Thoracic aorta (tissue), 2 donors: Measurements from ENCODE around the gene RPL15. TPM values are rescaled to one million over a fixed set of nuclear protein-coding genes. Genes with fewer than 3 reads are reported as not detected.
"Not testable (repeated sequence)": the region's sequence is repeated elsewhere in the genome, so short reads cannot be mapped to it uniquely, and the experiment has no call there.

Experiments used
- ATAC-seq: fragments of 150-250 bp; one replicate; pipeline ENCODE4 v1.8.0; 2017; ENCODE audit warnings: low read depth; ENCODE audit not compliant: insufficient number of reproducible peaks, low FRiP score
- DNase-seq: peaks from one replicate; pipeline ENCODE4 v3.0.0-alpha.2; 2020; ENCODE audit warnings: low spot score
- H3K27ac ChIP-seq, 2 donors: fragments of 200-600 bp; sonication (generic); 1 replicate in 1 of 2; 2 replicates in 1 of 2; pipeline ENCODE4 v1.5.1; 2016; ENCODE audit warnings: mild to moderate bottlenecking in 2 of 2, moderate library complexity in 2 of 2
- H3K27me3 ChIP-seq: fragments of 200-600 bp; sonication (generic); replicated peaks from 2 replicates; pipeline ENCODE4 v1.6.0; 2016; ENCODE audit warnings: mild to moderate bottlenecking; ENCODE audit not compliant: insufficient read depth
- H3K36me3 ChIP-seq: fragments of 200-600 bp; sonication (generic); one replicate; pipeline ENCODE4 v1.5.1; 2016
- H3K4me1 ChIP-seq, 2 donors: fragments of 200-600 bp; sonication (generic); 1 replicate in 1 of 2; 2 replicates in 1 of 2; pipeline versions ENCODE4 v1.5.1 to v1.6.0; 2016; ENCODE audit warnings: low read depth in 2 of 2, mild to moderate bottlenecking in 1 of 2; ENCODE audit not compliant: control insufficient read depth in 1 of 2
- H3K4me3 ChIP-seq: fragments of 200-600 bp; sonication (generic); 2 replicates; pipeline ENCODE4 v1.5.1; 2016; ENCODE audit warnings: mild to moderate bottlenecking
- H3K9me3 ChIP-seq: fragments of 200-600 bp; sonication (generic); 2 replicates; pipeline ENCODE4 v1.5.1; 2016
- total RNA-seq, 2 donors: library from RNA; depleted of rRNA; stranded (reverse); fragments of >200 nt; gene quantifications; one replicate each; pipeline versions ENCODE4 v1.1.0 to v1.2.3, GENCODE V29; 2016
- TF ChIP-seq, protein P1 (sequence below): fragments of 200-600 bp; sonication (generic); IDR thresholded peaks from one replicate; pipeline ENCODE4 v1.5.1; 2019; ENCODE audit warnings: antibody characterized with exemption

Gene RPL15
- total RNA-seq, 2 donors from 2014 or later: 1,178 to 1,268 TPM

DNA sequence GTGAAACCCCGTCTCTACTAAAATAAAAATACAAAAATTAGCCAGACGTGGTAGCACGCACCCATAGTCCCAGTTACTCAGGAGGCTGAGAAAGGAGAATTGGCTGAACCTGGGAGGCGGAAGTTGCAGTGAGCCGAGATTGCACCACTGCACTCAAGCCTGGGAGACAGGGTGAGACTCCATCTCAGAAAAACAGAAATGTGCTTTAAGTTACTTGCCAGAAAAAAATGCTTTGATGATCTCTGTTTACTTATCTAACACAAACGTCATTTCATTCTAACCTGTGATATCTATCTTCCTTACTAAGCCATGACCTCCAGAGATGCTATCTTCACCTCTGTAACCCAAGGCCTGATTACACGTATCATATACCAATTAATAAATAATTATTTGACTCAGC, 7.6 kb upstream of the RPL15 start:
- Histone ChIP-seq H3K9me3 (no peaks in the 10 kb centered on the region), H3K4me1 (peaks cover 0 to 9% of the 10 kb centered on the region in 2 donors), H3K27ac (no peak overlapping the region), H3K4me3 (no peak overlapping the region), H3K36me3 (peaks cover 7% of the 10 kb centered on the region), H3K27me3 (no peaks in the 10 kb centered on the region)
- TF ChIP-seq, protein P1, sequence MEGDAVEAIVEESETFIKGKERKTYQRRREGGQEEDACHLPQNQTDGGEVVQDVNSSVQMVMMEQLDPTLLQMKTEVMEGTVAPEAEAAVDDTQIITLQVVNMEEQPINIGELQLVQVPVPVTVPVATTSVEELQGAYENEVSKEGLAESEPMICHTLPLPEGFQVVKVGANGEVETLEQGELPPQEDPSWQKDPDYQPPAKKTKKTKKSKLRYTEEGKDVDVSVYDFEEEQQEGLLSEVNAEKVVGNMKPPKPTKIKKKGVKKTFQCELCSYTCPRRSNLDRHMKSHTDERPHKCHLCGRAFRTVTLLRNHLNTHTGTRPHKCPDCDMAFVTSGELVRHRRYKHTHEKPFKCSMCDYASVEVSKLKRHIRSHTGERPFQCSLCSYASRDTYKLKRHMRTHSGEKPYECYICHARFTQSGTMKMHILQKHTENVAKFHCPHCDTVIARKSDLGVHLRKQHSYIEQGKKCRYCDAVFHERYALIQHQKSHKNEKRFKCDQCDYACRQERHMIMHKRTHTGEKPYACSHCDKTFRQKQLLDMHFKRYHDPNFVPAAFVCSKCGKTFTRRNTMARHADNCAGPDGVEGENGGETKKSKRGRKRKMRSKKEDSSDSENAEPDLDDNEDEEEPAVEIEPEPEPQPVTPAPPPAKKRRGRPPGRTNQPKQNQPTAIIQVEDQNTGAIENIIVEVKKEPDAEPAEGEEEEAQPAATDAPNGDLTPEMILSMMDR: no peak
- ATAC-seq (no peak), DNase-seq (no peak)

DNA sequence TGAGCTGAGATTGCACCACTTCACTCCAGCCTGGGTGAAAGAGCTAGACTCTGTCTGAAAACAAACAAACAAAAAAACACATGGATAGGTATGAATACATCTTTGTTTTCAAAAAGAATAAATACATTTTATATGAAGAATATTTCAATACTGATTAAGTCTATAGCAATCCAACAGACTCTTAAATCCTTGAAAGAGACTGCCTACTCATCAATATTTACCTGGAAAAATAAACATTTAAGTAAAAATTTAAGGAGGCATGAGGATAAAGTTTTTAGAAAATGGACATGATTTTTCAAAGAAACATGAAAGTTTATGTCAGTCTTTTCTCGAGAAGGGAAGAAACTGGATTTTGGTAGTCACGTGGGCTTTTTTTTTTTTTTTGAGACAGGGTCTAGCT, 5.5 kb upstream of the RPL15 start:
- DNase-seq (no peak), ATAC-seq (no peak)
- no peak overlapping the region for H3K4me3 ChIP-seq
- no peak overlapping the region for H3K27ac ChIP-seq
- H3K4me1 ChIP-seq: peaks cover 14 to 24% of the 10 kb centered on the region in 2 donors
- no peaks in the 10 kb centered on the region for H3K9me3 ChIP-seq
- H3K36me3 ChIP-seq: peaks cover 7% of the 10 kb centered on the region
- TF ChIP-seq, protein P1: no peak
- H3K27me3 ChIP-seq: no peaks in the 10 kb centered on the region

DNA sequence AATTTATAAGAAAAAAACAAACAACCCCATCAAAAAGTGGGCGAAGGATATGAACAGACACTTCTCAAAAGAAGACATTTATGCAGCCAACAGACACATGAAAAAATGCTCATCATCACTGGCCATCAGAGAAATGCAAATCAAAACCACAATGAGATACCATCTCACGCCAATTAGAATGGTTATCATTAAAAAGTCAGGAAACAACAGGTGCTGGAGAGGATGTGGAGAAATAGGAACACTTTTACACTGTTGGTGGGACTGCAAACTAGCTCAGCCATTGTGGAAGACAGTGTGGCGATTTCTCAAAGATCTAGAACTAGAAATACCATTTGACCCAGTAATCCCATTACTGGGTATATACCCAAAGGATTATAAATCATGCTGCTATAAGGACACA, 4.6 kb upstream of the RPL15 start:
- H3K4me3 ChIP-seq, H3K27me3 ChIP-seq, ATAC-seq, H3K27ac ChIP-seq, H3K36me3 ChIP-seq, H3K9me3 ChIP-seq, DNase-seq: not testable (repeated sequence)
- H3K4me1 ChIP-seq: peaks cover 14 to 24% of the 10 kb centered on the region in 2 donors

DNA sequence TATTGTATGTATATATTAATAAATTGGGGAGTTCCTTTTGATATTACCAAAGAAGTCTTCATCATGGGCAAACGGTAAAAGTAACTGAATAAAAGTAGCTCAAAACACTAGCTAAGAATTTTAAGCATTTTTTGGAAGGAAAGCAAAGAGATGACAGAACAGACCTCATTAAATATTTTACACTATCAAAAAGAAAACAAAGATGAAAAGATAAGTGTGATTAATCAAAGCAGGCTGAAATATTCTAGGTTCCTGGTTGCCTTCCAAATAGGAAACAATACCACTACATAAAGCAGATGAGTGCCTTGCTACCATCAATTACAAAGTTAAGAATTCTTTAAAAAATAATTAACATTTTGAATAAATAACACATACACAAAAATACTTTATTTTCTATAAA, 3.8 kb upstream of the RPL15 start:
- DNase-seq (no peak), ATAC-seq (no peak)
- no peak overlapping the region for H3K27ac ChIP-seq
- TF ChIP-seq, protein P1: no peak
- H3K4me1 ChIP-seq: peaks cover 14 to 30% of the 10 kb centered on the region in 2 donors
- H3K27me3 ChIP-seq: no peaks in the 10 kb centered on the region
- H3K4me3 ChIP-seq: no peak overlapping the region
- no peaks in the 10 kb centered on the region for H3K9me3 ChIP-seq
- no peaks in the 10 kb centered on the region for H3K36me3 ChIP-seq

DNA sequence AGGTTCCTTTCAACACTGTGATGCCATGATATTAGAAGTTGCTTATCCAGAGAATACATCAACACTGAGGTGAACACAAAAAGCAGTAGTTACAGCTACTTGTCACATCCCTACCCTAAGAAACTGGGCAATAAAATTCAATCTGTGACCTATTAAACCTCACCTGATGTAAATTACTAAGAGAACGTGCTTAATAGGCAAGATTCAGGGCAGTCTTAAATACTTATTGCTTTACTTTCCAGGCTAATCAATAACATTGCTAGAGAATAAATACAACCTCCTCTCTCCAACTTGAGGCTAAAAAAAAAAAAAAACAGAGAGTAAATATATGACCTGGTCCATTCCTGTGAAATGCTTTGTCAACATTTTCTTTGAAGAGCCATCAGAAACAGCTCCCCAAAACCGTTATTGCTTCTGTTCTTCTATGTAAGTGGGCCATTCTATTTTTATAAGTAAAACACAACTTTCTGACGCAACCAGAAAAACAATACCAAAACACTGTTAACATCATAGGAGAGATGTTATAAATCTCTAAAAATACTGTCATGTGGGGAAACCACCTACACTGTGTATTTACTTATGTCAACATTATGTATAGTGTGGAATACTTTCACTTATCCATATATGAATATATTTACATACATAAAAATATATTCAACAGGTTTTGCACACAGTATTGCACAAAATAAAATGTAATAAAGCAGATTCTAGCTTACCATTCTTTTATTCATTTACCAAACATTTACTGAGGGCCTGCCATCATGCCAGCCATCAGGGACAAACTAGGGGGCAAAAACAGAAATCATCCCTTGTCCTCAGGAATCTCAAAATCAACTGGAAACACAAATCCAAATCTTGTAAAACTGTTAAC, 2.8 kb upstream of the RPL15 start:
- H3K27me3 ChIP-seq: no peaks in the 10 kb centered on the region

More for the DNA sequence above, 2.8 kb upstream of the RPL15 start:
- DNase-seq (no peak), ATAC-seq (no peak)
- H3K27ac ChIP-seq: no peak overlapping the region
- peaks cover 21 to 39% of the 10 kb centered on the region in 2 donors for H3K4me1 ChIP-seq
- no peak overlapping the region for H3K4me3 ChIP-seq
- H3K9me3 ChIP-seq: no peaks in the 10 kb centered on the region
- TF ChIP-seq, protein P1: no peak
- no peaks in the 10 kb centered on the region for H3K36me3 ChIP-seq
